KG1 (cell line): ENCODE results near the gene SZRD1.
"Not testable (repeated sequence)": the region's sequence is repeated elsewhere in the genome, so short reads cannot be mapped to it uniquely, and the experiment has no call there.

Experiments used
- DNase-seq: peaks from one replicate; lab custom pipeline; 2025; lab: John Stamatoyannopoulos, UW

Gene SZRD1

GRCh38 chr1:16366722-16367257 is at the start of gene SZRD1:
TSS of gene SZRD1 (plus strand) at chr1:16367242. CDS start at chr1:16367258, 16 bp downstream.
- peak; percentile 89 for DNase-seq

- no peak for DNase-seq
Measured at GRCh38 chr1:16318555-16318954, 48.5 kb upstream of the SZRD1 start.

- DNase-seq = no peak
Measured at GRCh38 chr1:16321176-16321867, 45.7 kb upstream of the SZRD1 start.

GRCh38 chr1:16324456-16324890 is 42.6 kb upstream of the SZRD1 start:
- no peak for DNase-seq

GRCh38 chr1:16326833-16327404 is 40.1 kb upstream of the SZRD1 start:
- no peak for DNase-seq

GRCh38 chr1:16334655-16335340 is 32.2 kb upstream of the SZRD1 start:
- no peak for DNase-seq

GRCh38 chr1:16338961-16339360 is 28.1 kb upstream of the SZRD1 start:
- DNase-seq = no peak

- no peak for DNase-seq
Measured at GRCh38 chr1:16340673-16341072, 26.4 kb upstream of the SZRD1 start.

GRCh38 chr1:16342331-16343062 is 24.5 kb upstream of the SZRD1 start:
- DNase-seq = no peak

- not testable (repeated sequence) for DNase-seq
Measured at GRCh38 chr1:16343276-16343675, 23.8 kb upstream of the SZRD1 start.

GRCh38 chr1:16348414-16349182 is 18.4 kb upstream of the SZRD1 start:
- no peak for DNase-seq

- DNase-seq = no peak
Measured at GRCh38 chr1:16349847-16350406, 17.1 kb upstream of the SZRD1 start.

- no peak for DNase-seq
Measured at GRCh38 chr1:16351456-16351993, 15.5 kb upstream of the SZRD1 start.

- DNase-seq = peak; percentile 87
Measured at GRCh38 chr1:16351994-16352841, 14.8 kb upstream of the SZRD1 start, which contains the start of gene FBXO42. TSS of gene FBXO42 (minus strand) at chr1:16352480. CDS start at chr1:16315418, 37,062 bp downstream.

GRCh38 chr1:16352842-16353535 is 14.1 kb upstream of the SZRD1 start:
- no peak for DNase-seq

GRCh38 chr1:16354619-16355018 is 12.4 kb upstream of the SZRD1 start:
- DNase-seq = no peak

GRCh38 chr1:16356867-16357266 is 10.2 kb upstream of the SZRD1 start:
- no peak for DNase-seq

GRCh38 chr1:16365146-16365498 is 1.9 kb upstream of the SZRD1 start:
- not testable (repeated sequence) for DNase-seq

GRCh38 chr1:16367258-16367967 is 371 bp downstream of the SZRD1 start:
- peak; percentile 70 for DNase-seq
